GM21529 (cell line): ENCODE measurements around the gene PDE4A.
"Not testable (repeated sequence)": the region's sequence is repeated elsewhere in the genome, so short reads cannot be mapped to it uniquely, and the experiment has no call there.

Experiments used
- ATAC-seq: cut with Tn5 transposase; IDR thresholded peaks from one replicate; pipeline ENCODE4 v1.9.1; 2021; ENCODE audit not compliant: unreplicated experiment

PDE4A gene

DNA sequence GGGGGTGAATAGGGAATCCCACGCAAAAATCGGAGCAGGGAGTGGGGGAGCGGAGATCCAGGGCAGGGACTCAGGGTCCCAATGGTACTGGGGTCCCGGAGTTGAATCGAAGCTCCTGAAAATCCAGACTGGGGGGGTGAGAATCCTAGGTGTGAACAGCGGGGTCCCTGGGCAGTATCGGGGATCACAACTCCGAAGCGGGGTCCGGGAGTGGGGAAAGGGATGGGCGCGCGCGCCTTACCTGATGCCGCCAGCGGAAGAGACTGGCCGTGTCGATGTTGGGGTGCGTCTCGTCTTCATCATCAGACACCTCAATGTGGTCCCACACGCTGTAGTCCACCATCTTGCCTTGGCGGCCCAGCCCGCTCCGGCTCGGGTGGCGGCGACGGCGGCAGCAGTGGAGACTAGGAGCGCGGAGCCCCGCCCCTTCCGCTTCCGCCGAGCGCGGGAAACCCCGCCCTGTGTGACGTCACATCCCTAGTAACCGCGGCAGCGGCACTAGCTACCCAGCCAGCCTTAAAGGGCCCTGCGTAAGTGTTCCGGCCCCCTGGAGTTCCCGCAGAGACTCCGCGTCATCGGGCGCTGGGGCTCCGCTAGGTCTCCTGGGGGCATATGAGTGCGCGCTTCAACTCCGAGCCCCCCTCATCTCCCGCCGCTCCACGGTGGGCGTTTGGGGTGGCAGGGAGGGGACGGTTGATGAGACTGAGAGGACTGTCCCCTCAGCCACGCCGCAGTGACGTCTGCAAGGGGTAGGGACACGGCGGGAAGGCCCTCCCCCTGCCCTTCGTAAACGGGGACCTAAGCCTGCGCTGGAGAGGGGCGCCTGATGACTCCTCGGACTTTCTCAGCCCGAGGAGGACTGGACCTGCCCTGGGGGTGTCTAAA is 17.0 kb upstream of the PDE4A start, which contains the start of gene CDC37:
CDC37 (minus strand) TSS at position 406 of the 885 bp plus-strand sequence; CDS start at position 343, 63 bp downstream.
- peak; percentile 74 for ATAC-seq

DNA sequence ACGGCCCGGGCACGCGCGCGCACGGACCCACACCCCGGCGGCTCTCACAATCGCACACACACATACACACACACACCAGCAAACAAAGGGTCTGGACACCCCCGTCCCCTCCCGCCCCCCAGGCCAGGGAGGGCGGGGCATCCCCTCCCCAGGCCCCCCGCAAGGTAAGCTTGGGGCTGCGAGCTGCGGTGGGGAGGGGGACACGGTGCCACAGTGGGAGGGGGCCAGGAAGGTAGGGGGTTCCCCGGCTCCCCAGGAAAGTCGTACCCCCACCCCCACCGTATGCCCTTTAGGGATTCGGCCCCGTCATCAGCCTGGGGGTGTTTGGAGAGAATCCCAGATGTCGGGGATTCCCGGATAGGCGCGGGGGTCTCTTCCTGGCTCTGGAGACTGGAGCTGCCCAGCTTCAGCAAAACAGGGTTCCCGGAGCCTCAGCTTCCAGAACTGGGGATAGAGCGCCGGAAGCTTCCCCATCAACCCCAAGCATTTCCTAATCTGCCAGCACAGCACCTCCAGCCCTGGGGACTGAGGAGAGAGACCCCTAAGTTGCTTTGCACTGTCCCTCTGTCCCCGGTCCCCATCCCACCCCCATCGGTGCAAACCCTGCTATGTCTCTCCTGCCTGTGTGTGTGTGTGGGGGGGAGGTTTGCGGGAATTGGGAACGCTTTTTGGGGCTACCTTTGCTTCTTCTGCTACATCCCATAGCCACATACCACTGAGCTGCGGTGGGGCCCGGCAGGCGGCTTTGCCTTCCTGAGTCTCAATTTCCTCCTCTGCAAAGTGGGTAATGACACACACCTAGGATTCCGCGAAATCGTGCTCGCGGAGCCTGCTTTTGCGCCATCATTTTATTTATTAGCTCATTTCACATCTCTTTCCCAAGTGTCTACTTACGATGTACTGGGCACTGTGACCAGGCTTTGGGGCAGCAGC is 15.2 kb upstream of the PDE4A start:
- no peak for ATAC-seq

DNA sequence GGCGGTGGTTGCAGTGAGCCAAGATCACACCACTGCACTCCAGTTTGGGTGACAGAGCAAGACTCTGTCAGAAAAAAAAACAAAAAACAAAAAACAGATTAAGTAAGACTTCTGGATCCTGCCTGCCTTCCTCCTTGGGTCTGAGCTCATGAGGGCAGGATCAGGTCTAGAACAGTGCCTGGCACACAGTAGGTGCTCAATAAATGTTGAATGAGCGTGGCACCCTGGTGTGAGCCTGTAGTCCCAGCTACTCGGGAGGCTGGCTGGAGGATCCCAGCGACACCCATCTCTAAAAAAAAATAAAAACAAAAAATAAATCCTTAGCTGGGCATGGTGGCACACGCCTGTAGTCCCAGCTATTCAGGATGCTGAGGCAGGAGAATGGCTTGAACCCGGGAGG is 14.1 kb upstream of the PDE4A start:
- no peak for ATAC-seq

DNA sequence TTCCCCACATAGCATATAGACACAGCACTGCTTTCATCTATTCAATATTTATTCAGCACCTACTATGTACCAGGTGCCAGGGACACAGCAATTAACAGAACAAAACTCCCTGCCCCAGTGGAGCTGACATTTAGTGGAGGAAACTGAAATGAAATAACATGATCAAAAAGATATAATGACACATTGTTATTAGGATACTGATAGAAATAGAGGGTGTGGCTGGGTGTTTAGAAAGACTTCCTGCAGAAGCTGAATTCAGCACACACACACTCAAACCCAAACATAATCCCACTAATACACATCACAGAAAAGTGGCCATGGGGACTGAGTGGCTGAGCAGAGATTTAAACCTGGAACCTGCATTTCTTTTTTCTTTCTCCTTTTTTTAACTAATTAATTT is 13.2 kb upstream of the PDE4A start:
- no peak for ATAC-seq

DNA sequence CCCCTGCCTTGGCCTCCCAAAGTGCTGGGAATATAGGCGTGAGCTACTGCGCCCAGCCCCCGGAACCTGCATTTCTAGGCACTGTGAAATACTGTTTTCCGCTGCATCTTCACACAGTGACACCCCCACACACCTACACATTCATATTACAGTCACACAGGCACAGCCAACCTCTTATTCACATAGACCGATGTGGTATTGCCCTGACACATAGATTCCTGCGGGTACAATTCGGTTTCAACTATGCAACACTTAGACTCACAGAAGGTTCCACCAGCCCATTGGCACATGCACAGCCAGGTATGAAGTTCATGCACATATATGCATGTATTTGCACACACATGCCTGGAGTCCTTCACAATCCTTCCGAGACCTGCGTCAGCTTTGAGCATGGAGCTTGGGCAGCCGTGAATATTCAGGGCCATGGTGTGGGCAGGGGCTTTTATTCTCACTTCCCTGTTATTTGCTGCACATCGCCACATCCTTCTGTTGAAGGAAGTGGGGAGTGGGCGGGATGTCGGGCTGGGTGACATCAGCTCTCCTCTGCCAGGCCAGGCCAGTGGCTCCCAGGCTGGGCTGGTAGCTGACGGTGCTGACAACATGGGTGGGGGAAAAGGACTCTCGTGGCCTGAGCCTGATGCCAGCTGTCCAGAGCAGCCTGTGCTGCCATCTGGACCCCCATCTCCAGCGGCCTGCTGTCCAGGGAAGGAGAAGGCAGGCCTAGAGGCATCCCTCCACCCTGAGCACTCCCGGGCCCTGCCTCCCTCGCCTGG is 11.6 kb upstream of the PDE4A start:
- no peak for ATAC-seq

DNA sequence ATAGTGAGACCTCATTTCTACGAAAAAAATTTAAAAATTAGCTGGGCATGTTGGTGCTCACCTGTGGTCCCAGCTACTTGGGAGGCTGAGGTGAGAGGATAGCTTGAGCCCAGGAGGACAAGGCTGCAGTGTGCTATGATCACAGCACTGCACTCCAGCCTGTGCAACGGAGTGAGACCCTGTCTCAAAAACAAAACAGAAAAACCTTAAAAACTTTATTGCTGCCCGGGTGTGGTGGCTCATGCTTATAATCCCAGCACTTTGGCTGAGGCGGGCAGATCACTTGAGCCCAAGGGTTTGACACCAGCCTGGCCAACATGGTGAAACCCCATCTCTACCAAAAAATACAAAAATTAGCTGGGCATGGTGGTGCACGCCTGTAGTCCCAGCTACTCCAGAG is 9.1 kb upstream of the PDE4A start:
- ATAC-seq: not testable (repeated sequence)

DNA sequence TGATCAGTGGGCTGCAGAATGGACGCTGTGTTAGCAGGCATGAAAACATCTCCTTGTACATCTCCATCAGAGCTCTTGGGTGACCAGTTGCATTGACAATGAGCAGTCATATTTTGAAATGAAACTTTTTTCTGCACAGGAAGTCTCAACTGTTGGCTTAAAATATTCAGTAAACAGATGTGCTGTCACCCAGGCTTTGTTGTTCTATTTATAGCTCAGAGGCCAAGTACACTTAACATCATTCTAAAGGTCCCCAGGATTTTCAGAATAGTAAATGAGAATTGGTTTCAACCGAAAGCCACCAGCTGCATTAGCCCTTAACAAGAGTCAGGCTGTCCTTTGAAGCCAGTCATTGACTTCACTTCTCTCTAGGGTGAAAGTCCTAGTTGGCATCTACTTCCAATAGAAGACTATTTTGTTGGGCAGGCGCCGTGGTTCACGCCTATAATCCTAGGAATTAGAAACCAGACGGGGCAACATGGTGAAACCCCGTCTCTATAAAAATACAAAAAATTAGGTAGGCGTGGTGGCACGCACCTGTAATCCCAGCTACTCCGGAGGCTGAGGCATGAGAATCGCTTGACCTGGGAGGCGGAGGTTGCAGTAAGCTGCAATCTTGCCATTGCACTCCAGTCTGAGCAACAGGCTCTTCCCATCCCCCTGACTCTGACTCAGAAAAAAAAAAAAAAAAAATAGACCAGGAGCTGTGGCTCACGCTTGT is 7.9 kb upstream of the PDE4A start:
- peak; percentile 58 for ATAC-seq

DNA sequence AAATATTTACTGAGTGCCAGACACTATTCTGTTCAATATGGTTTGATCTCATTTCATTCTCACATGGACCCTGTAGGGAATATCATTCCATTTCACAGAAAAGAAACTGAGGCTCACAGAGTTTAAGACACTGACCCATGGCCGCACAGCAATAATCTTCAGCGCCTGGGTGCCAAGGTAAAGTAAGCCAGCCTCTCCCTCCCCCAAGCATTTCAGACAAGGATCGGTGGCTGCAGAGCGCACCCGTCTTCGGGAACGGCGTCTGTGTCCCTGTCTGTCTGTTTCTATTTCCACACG is 4.3 kb upstream of the PDE4A start:
- no peak for ATAC-seq

DNA sequence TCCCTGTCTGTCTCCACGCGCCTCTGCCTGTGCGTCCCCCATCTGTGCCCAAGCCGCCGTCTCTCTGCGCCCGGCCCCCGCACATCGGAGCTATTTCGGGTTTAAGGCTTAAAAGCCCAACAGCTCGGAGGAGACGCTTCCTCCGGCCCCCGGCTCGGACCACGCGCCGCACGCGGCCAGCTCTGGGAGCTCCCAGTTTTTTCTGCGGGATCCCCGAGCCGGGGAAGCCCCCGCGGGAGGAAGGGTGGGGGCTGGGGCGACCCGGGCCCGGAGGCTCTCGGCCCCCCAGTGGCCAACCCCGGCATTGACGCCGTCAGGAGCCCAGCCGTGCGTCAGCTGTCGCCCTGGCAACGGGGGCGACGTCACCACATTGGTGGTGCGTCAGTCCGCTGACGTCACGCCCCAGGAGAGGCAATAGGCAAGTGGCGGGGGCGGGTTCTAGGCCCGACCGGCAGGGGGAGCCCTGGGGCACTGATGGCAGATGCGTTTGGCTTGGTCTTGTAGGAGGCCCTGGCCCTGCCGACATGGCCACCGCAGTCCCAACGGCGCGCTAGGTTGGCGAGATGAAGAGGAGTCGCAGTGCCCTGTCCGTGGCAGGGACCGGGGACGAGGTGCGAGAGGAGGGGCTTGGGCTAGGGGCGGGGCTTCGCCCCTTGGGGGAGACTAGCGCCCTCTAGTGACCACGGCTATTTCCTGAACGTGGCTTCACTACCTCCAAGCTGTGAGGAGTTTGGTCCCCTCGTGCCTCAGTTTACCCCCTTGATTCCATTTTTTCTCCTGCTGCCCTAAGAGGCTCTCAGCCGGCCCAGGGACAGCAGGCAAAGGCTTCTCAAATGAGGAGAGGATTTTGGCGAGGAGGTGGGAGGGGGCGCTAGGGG is 3.7 kb upstream of the PDE4A start:
- peak; percentile 47 for ATAC-seq

DNA sequence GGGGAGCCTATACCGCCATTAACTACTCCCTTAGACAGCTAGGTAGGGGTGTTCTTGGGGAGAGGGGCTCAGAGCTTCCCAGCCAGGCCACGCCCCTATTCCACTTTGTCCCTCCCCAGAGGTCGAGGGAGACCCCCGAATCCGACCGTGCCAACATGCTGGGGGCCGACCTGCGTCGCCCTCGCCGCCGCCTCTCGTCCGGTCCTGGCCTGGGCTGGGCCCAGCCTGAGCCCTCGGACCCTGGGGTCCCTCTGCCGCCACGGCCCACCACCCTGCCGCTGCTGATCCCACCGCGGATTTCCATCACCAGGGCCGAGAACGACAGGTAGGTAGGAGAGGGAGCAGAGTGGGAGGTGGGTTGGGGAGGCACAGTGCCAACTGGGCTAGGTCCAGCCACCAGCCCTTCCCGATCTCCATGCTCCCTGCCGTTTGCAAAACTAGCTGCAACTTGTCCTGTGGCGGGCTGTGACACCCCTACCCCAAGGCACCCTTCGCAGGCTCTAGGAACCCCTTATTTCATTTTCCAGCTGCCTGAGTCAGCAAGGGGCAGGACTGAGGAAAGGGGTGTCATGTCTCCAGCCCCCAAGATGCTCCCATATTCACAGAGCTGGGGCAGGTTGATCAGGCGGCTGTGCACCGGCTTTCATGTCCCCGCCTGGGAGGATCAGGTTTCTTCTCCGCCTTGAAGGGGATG is 2.6 kb upstream of the PDE4A start:
- no peak for ATAC-seq

DNA sequence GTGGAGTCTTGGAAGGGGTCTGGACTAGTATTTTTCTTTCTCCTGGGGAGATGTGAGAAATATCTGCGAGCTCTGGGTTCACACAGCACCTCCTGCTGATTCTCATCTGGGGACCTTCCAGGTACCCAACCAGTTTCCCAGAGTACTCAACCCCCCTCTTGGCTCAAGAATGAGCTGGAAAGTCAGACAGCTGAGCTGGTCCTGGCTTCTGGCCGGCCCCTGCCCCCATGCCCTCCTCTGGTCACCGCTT is 2.2 kb upstream of the PDE4A start:
- no peak for ATAC-seq

DNA sequence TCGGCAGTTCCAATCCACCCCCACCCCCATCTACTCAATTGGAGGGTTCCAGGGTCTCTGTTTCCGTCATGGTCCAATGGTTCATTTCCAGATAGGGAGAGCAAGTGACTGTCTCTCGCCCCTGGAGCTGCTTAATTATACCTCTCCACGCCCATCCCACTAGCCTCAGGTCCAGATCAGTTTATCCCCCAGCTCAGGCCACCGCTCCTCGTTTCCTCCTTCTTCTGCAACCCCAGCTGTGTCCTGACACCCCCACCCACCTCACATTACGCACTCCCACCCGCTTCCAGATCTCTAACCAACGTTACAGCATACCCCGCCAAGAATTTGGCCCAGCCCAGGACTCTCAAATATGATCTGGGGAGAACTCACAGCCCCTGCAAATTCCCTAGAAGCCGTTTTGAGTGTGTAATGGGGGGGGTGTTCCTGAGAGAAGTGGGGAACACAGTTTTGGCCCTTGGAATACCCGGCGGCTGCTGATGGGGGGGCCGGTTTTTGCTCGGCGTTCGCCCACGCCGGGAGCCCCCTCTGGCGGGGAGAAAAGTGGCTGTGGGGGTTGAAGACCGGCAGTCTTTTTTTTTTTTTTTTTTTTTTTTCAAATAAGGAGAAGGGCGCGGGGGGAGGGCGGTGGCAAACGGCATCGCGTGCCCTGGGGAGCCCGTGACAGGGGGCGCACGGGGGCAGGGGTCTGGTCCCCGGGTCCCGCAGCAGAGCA is 1.7 kb upstream of the PDE4A start:
- ATAC-seq: no peak

DNA sequence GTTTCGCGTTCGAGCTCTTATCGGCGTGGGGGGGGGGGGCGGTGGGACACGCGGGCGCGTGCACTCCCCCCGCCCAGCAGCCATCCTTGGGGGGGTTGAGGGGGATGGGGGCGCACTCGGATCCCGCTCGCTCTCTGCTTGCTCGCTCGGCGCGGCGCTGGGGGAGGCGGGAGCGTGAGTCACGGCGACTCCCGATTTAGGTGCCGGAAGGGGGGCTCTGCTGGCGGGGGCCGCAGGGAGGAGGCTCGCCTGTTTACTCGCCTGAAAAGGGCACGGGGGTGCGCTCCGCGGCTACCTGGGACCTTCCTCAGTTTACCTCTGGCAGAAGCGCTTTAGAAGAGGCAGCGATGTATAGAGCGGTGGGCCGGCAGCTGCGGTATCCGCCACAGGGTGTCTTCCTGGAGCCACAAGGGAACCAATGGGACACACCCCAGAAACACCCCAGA is 1.1 kb upstream of the PDE4A start:
- no peak for ATAC-seq

DNA sequence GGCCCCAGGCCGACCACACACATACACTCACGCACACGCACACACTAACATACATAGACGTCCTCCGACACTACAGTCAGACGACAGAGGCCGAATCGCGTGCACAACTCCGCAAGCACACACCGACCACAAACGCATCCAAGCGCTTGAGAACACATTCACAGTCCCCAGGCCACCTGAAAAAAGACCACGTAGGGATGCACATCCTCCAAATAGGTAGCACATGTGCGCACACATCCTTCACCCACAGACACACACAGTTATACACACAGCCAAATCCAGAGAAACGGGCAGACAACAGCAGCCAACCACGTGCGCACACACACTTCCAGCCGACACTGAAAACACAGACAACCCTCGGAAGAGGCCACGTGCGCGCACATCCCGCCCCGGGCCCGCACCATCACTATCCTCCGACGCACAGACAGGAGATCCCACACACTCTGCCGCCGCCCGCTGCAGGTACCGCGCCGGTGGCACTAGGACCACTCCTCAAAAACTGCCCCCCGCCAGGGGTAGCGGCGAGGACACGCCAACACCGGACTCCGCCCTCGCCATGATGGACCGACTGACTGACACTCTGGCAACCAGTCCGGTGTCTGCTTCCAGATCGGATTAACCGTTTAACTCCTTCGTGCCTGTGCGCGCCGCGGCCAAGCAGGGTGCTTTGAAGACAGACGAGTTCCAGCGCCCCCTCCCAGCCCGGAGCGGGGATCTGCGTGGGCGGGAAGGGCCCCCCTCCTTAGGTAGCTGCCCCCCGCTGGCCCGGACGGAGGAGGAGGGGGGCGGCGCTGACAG is 493 bp upstream of the PDE4A start:
- ATAC-seq: no peak

DNA sequence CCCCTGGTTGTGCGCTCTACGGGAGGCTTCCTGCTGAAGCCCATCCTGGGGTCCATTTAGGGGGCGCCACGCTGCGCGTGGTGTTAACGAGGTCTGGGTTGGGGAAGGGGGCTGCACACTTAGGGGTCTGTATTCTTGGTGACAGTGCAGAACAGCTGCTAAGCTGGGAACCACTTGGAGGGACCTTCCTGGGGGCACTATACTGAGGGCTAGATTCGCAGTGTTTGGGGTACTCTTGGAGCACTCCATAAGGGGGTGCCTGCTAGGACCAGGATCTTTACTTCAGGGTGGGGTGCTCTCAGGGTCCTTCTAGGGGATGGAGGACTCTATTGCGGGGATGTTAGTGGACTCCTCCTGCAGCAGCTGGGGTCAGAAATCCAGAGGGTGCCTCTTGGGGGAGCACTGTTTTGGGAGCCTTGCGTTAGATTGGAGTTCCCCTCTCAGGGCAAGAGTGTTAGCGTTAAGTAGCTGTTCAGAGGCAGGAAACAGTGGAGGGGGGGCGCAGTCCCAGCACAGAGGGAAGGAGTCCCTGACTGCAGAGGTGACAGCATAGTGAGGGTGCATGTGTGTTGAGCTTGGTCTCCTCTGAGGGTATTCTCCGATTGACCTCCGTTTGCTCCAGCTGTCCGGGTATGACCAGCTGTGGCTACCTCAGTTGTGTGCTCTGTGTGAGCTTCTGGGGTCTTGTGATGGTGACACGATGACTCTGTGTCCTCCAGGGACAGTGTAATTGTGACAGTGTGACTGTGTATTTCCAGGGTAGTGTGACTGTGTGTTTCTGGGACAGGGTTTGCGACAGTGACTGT is 1.1 kb downstream of the PDE4A start:
- ATAC-seq: no peak

DNA sequence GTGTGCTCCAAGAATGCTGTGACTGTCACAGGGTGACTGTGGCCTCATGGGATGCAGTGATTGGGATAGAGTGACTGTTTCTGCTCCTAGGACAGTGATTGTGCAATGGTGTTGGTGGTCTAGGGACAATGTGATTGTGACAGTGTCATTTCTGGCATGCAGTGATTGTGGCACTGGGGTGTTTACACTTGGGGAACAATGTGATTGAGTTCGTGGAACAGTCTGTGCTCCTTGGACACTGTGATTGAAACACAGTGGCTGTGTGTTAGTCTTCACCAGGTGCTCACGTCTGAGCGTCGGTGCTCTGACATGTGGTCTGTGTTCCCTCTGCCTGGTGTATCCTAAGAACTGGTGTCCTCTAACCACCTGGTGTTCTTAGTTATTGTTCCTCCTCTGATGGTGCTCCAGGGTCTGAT is 1.7 kb downstream of the PDE4A start:
- no peak for ATAC-seq

DNA sequence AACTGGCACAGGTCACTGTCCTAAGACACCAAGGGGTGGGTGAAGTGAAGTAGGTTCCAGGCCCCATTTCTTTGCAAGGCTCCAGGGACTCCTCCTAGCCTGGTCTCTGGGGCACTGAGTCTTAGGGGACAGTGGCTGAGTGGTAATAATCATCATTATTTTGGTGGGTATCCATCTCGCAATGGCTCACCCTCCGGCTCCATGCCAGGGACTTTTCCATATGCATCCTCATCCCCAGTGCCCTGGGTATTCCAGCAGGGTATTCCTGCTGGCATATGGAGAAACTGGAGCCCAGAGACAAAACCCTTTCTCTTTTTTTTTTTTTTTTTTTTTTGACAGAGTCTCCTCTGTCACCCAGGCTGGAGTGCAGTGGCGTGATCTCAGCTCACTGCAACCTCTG is 2.5 kb downstream of the PDE4A start:
- no peak for ATAC-seq
